Measurements from ENCODE around the gene CPD. TPM values are rescaled to one million over a fixed set of nuclear protein-coding genes. Genes with fewer than 3 reads are reported as not detected.

The CPD gene
- total and polyA plus RNA-seq, 2 donors (not counting 1 experiment from before 2014, with no cell fraction given) = 88.8 to 220 TPM

GRCh38 chr17:30472238-30472890 lies 93.6 kb downstream of the CPD start:
- no peak overlapping the region for H3K27ac ChIP-seq (ENCODE audit: insufficient read depth, low read length)
- no peak overlapping the region for H3K4me3 ChIP-seq (replicated peaks in 1 of 4; ENCODE audit: control extremely low read depth in 1 of 4, insufficient read depth in 1 of 4, low read depth in 3 of 4, low read length in 4 of 4)
- TF ChIP-seq CTCF (conservative IDR thresholded peaks at IDR 0.05 in 1 of 2, IDR thresholded peaks at IDR 0.05 in 1 of 2; ENCODE audit: low read depth in 1 of 2, low read length in 2 of 2) = no peak
- TF ChIP-seq EZH2 (IDR thresholded peaks at IDR 0.05; ENCODE audit: low read length, missing control alignments) = no peak
- H3K9ac ChIP-seq (ENCODE audit: insufficient read depth, low read length) = no peak overlapping the region
- no peaks in the 10 kb centered on the region for H3K27me3 ChIP-seq (ENCODE audit: control insufficient read depth, insufficient read depth, low read length)
- H3K79me2 ChIP-seq (ENCODE audit: control insufficient read depth, insufficient read depth, low read length) = peaks cover 2% of the 10 kb centered on the region
- H3K9me3 ChIP-seq (ENCODE audit: control insufficient read depth, insufficient read depth, low read depth, low read length) = no peaks in the 10 kb centered on the region
- no peaks in the 10 kb centered on the region for H4K20me1 ChIP-seq (ENCODE audit: control insufficient read depth, extremely low read depth, insufficient read depth, low read length)
- H2AFZ ChIP-seq (ENCODE audit: low read length) = no peak overlapping the region
- H3K4me1 ChIP-seq (ENCODE audit: control insufficient read depth, extremely low read depth, insufficient read depth, low read length) = peaks cover 5% of the 10 kb centered on the region
- H3K36me3 ChIP-seq (ENCODE audit: control insufficient read depth, insufficient read depth, low read length) = no peaks in the 10 kb centered on the region
- peak in 1 of 2 donors; percentile 12 for DNase-seq (ENCODE audit: low read depth in 2 of 2)
- peak overlapping the region; percentile 3 for H3K4me2 ChIP-seq (ENCODE audit: extremely low read depth, insufficient read depth, low read length)

- H2AFZ ChIP-seq (ENCODE audit: low read length) = no peak overlapping the region
Measured at GRCh38 chr17:30475206-30475605, 96.5 kb downstream of the CPD start.

GRCh38 chr17:30476726-30477082 lies 98.0 kb downstream of the CPD start:
- Histone ChIP-seq H3K4me3 (replicated peaks in 1 of 4; ENCODE audit: control extremely low read depth in 1 of 4, insufficient read depth in 1 of 4, low read depth in 3 of 4, low read length in 4 of 4) (peak overlapping the region; percentile 82 to 100 (median 89)), H3K79me2 (ENCODE audit: control insufficient read depth, insufficient read depth, low read length) (peaks cover 23% of the 10 kb centered on the region), H2AFZ (ENCODE audit: low read length) (peak overlapping the region; percentile 99), H3K4me2 (ENCODE audit: extremely low read depth, insufficient read depth, low read length) (peak overlapping the region; percentile 92), H3K36me3 (ENCODE audit: control insufficient read depth, insufficient read depth, low read length) (no peaks in the 10 kb centered on the region), H3K9me3 (ENCODE audit: control insufficient read depth, insufficient read depth, low read depth, low read length) (no peaks in the 10 kb centered on the region), H3K9ac (ENCODE audit: insufficient read depth, low read length) (peak overlapping the region; percentile 95), H3K4me1 (ENCODE audit: control insufficient read depth, extremely low read depth, insufficient read depth, low read length) (peaks cover 5% of the 10 kb centered on the region), H4K20me1 (ENCODE audit: control insufficient read depth, extremely low read depth, insufficient read depth, low read length) (no peaks in the 10 kb centered on the region), H3K27ac (ENCODE audit: insufficient read depth, low read length) (peak overlapping the region; percentile 97), H3K27me3 (ENCODE audit: control insufficient read depth, insufficient read depth, low read length) (no peaks in the 10 kb centered on the region)
- TF ChIP-seq EZH2 (IDR thresholded peaks at IDR 0.05; ENCODE audit: low read length, missing control alignments) (no peak), CTCF (conservative IDR thresholded peaks at IDR 0.05 in 1 of 2, IDR thresholded peaks at IDR 0.05 in 1 of 2; ENCODE audit: low read depth in 1 of 2, low read length in 2 of 2) (no peak)
- peak in 1 of 2 donors; percentile 25 for DNase-seq (ENCODE audit: low read depth in 2 of 2)

More at GRCh38 chr17:30475206-30475605, 96.5 kb downstream of the CPD start:
- DNase-seq (ENCODE audit: low read depth in 2 of 2) = no peak
- H3K27ac ChIP-seq (ENCODE audit: insufficient read depth, low read length) = no peak overlapping the region
- H3K79me2 ChIP-seq (ENCODE audit: control insufficient read depth, insufficient read depth, low read length) = peaks cover 21% of the 10 kb centered on the region
- no peaks in the 10 kb centered on the region for H3K9me3 ChIP-seq (ENCODE audit: control insufficient read depth, insufficient read depth, low read depth, low read length)
- no peaks in the 10 kb centered on the region for H3K27me3 ChIP-seq (ENCODE audit: control insufficient read depth, insufficient read depth, low read length)
- peaks cover 5% of the 10 kb centered on the region for H3K4me1 ChIP-seq (ENCODE audit: control insufficient read depth, extremely low read depth, insufficient read depth, low read length)
- no peaks in the 10 kb centered on the region for H4K20me1 ChIP-seq (ENCODE audit: control insufficient read depth, extremely low read depth, insufficient read depth, low read length)
- no peak overlapping the region for H3K4me3 ChIP-seq (replicated peaks in 1 of 4; ENCODE audit: control extremely low read depth in 1 of 4, insufficient read depth in 1 of 4, low read depth in 3 of 4, low read length in 4 of 4)
- no peaks in the 10 kb centered on the region for H3K36me3 ChIP-seq (ENCODE audit: control insufficient read depth, insufficient read depth, low read length)
- TF ChIP-seq CTCF (conservative IDR thresholded peaks at IDR 0.05 in 1 of 2, IDR thresholded peaks at IDR 0.05 in 1 of 2; ENCODE audit: low read depth in 1 of 2, low read length in 2 of 2) (no peak), EZH2 (IDR thresholded peaks at IDR 0.05; ENCODE audit: low read length, missing control alignments) (no peak)
- H3K9ac ChIP-seq (ENCODE audit: insufficient read depth, low read length) = no peak overlapping the region
- H3K4me2 ChIP-seq (ENCODE audit: extremely low read depth, insufficient read depth, low read length) = no peak overlapping the region
